K562 (cell line): ENCODE data around the gene ZNRF1. TPM values are rescaled to one million over a fixed set of nuclear protein-coding genes. Genes with fewer than 3 reads are reported as not detected.
A peak's percentile ranks its signal among the peaks of the same experiment; 100 is the strongest.

Experiments
- ATAC-seq: fragments of 200-7000 bp; cut with Tn5 transposase; 3 replicates; pipeline ENCODE4 v1.9.1; 2020; ENCODE audit warnings: moderate library complexity
- BruUV-seq: library from RNA; stranded (reverse); fragments of 400-500 nt; replicated peaks from 2 replicates; lab custom pipeline; 2021; lab: Mats Ljungman, UMichigan
- CTCF ChIA-PET: fragments of 300-600 bp; formaldehyde crosslinking; extraction: SDS; loops from one replicate; lab custom pipeline; 2021; ENCODE audit warnings: low intra/inter-chr PET ratio; lab: Yijun Ruan, JAX
- POLR2A ChIA-PET: fragments of 300-600, 350-650 bp; sonication (Branson Sonifier 250); formaldehyde crosslinking; extraction: SDS; loops from one replicate; lab custom pipeline; 2021; ENCODE audit warnings: antibody characterized with exemption, inconsistent platforms; lab: Yijun Ruan, JAX
- DNase-seq, 4 experiments: peaks; one replicate each; pipeline versions ENCODE4 v3.0.0 to v3.0.0-alpha.2; 2011 to 2018; ENCODE audit warnings: low spot score in 3 of 4, mixed read lengths in 3 of 4; ENCODE audit errors: extremely low read depth in 1 of 4
- FAIRE-seq: peaks from 2 replicates; lab custom pipeline; 2011; peaks lifted over from hg19 to GRCh38; lab: Jason Lieb, UNC
- H2AFZ ChIP-seq: 2 replicates; pipeline ENCODE4 v1.6.0; 2011; ENCODE audit warnings: low read depth, low read length, control low read depth, inconsistent platforms
- H3K27ac ChIP-seq: fragments of 200-600 bp; 3 replicates; pipeline ENCODE4 v1.8.0; 2011; ENCODE audit warnings: low read depth, mild to moderate bottlenecking, control low read depth, inconsistent platforms, low read length, moderate library complexity, mixed read lengths; ENCODE audit errors: extremely low read depth
- H3K27me3 ChIP-seq, 2 experiments: fragments of 300-600 bp in 1 of 2; 2 replicates in 1 of 2; 3 replicates in 1 of 2; pipeline versions ENCODE4 v1.6.0 to v1.8.0; 2011; ENCODE audit warnings: inconsistent platforms in 2 of 2, low read length in 2 of 2, mild to moderate bottlenecking in 1 of 2, mixed read lengths in 1 of 2, moderate library complexity in 1 of 2; ENCODE audit not compliant: control insufficient read depth in 2 of 2, insufficient read depth in 2 of 2
- H3K36me3 ChIP-seq: fragments of 300-600 bp; 3 replicates; pipeline ENCODE4 v1.8.0; 2011; ENCODE audit warnings: mild to moderate bottlenecking, low read length, inconsistent platforms; ENCODE audit not compliant: control insufficient read depth, insufficient read depth
- H3K4me1 ChIP-seq, 2 experiments: fragments of 200-600 bp in 1 of 2; replicated peaks in 1 of 2; 2 replicates in 1 of 2; 3 replicates in 1 of 2; pipeline versions ENCODE4 v1.5.1 to v1.8.0; 2011; ENCODE audit warnings: inconsistent platforms in 2 of 2, low read length in 2 of 2, mild to moderate bottlenecking in 1 of 2, mixed read lengths in 1 of 2, moderate library complexity in 1 of 2; ENCODE audit not compliant: control insufficient read depth in 2 of 2, insufficient read depth in 2 of 2
- H3K4me2 ChIP-seq: 2 replicates; pipeline ENCODE4 v1.6.1; 2011; ENCODE audit warnings: low read length, control low read depth, inconsistent platforms, mixed read lengths; ENCODE audit not compliant: insufficient read depth
- H3K4me3 ChIP-seq: fragments of 200-600 bp; sonication (generic), shearing (Covaris generic); 2 replicates; pipeline ENCODE4 v1.5.1; 2016; ENCODE audit warnings: control low read depth, inconsistent platforms
- H3K79me2 ChIP-seq: fragments of 200-600 bp; 3 replicates; pipeline ENCODE4 v1.8.0; 2011; ENCODE audit warnings: low read length, inconsistent platforms; ENCODE audit not compliant: control insufficient read depth, insufficient read depth
- H3K9ac ChIP-seq, 2 experiments: 2 replicates each; pipeline versions ENCODE4 v1.6.0 to v1.6.1; 2011; ENCODE audit warnings: low read depth in 2 of 2, low read length in 2 of 2, control low read depth in 1 of 2, inconsistent platforms in 1 of 2, mild to moderate bottlenecking in 1 of 2, mixed read lengths in 1 of 2; ENCODE audit not compliant: insufficient read depth in 1 of 2
- H3K9me1 ChIP-seq: one replicate; pipeline ENCODE4 v1.6.0; 2011; ENCODE audit warnings: inconsistent platforms, mild to moderate bottlenecking, low read length, moderate library complexity; ENCODE audit not compliant: control insufficient read depth, insufficient read depth
- H3K9me3 ChIP-seq: replicated peaks from 2 replicates; pipeline ENCODE4 v1.5.1; 2011; ENCODE audit warnings: low read depth, low read length, inconsistent platforms; ENCODE audit not compliant: control insufficient read depth, insufficient read depth
- H4K20me1 ChIP-seq: replicated peaks from 2 replicates; pipeline ENCODE4 v1.6.1; 2011; ENCODE audit warnings: low read length, inconsistent platforms, mixed read lengths; ENCODE audit not compliant: control insufficient read depth, insufficient read depth
- ARID1B ChIP-seq: fragments of 450-650 bp; IDR thresholded peaks from 2 replicates; pipeline ENCODE4 v1.6.1; 2016; ENCODE audit warnings: antibody characterized with exemption, mild to moderate bottlenecking, inconsistent platforms
- BRF1 ChIP-seq: IDR thresholded peaks from 3 replicates; pipeline ENCODE4 v1.6.1; 2011; ENCODE audit warnings: borderline replicate concordance, mild to moderate bottlenecking; ENCODE audit not compliant: insufficient read length; ENCODE audit errors: extremely low read depth
- CREBBP ChIP-seq: IDR thresholded peaks from one replicate; pipeline ENCODE4 v1.6.1; 2012; ENCODE audit warnings: low read depth, mild to moderate bottlenecking, control low read depth, inconsistent platforms, low read length
- DPF2 ChIP-seq: fragments of 450-650 bp; IDR thresholded peaks from 2 replicates; pipeline ENCODE4 v1.6.1; 2016
- E2F3 ChIP-seq: fragments of 250-450 bp; sonication (Bioruptor Pico); IDR thresholded peaks from 2 replicates; pipeline ENCODE4 v1.4.0; 2020; ENCODE audit warnings: mild to moderate bottlenecking
- ESRRA ChIP-seq: fragments of 450-650 bp; IDR thresholded peaks from 2 replicates; pipeline ENCODE4 v1.6.1; 2014; ENCODE audit warnings: low read depth, mild to moderate bottlenecking, moderate library complexity, borderline replicate concordance
- HDAC1 ChIP-seq, 2 experiments: fragments of 450-650 bp; IDR thresholded peaks; 2 replicates each; pipeline ENCODE4 v1.6.1; 2016 to 2017; ENCODE audit warnings: inconsistent platforms in 1 of 2, mild to moderate bottlenecking in 1 of 2, moderate library complexity in 1 of 2
- KDM1A ChIP-seq, 2 experiments: fragments of 450-650 bp; IDR thresholded peaks; 2 replicates each; pipeline ENCODE4 v1.6.1; 2016; ENCODE audit warnings: mild to moderate bottlenecking in 2 of 2
- PREB ChIP-seq: sonication (generic); formaldehyde crosslinking; IDR thresholded peaks from 2 replicates; pipeline ENCODE4 v1.8.1; 2023; ENCODE audit warnings: mild to moderate bottlenecking, missing genetic modification reagents
- ZBTB34 ChIP-seq: fragments of 250-450 bp; sonication (Bioruptor Pico); IDR thresholded peaks from 2 replicates; pipeline ENCODE4 v1.8.0; 2021; ENCODE audit warnings: mild to moderate bottlenecking, moderate library complexity
- ZNF12 ChIP-seq: sonication (generic); formaldehyde crosslinking; IDR thresholded peaks from 2 replicates; pipeline ENCODE4 v1.4.0; 2020; ENCODE audit warnings: mild to moderate bottlenecking, missing genetic modification reagents
- ZNF197 ChIP-seq: fragments of 200-800 bp; sonication (Bioruptor generic); IDR thresholded peaks from 2 replicates; pipeline ENCODE4 v1.6.1; 2016; ENCODE audit warnings: low read depth, missing genetic modification characterization, missing compliant biosample characterization
- ZNF224 ChIP-seq: sonication (generic); formaldehyde crosslinking; IDR thresholded peaks from 2 replicates; pipeline ENCODE4 v1.8.0; 2022; ENCODE audit warnings: mild to moderate bottlenecking, missing genetic modification reagents
- ZNF24 ChIP-seq: fragments of 450-650 bp; IDR thresholded peaks from 2 replicates; pipeline ENCODE4 v1.6.1; 2016
- ZNF449 ChIP-seq: fragments of 250-450 bp; sonication (Bioruptor Pico); IDR thresholded peaks from 2 replicates; pipeline ENCODE4 v1.8.0; 2022; ENCODE audit warnings: moderate library complexity, mild to moderate bottlenecking, inconsistent platforms
- ZNF561 ChIP-seq: fragments of 450-650 bp; formaldehyde crosslinking; conservative IDR thresholded peaks from 2 replicates; pipeline ENCODE4 v1.4.0; 2020; ENCODE audit warnings: mild to moderate bottlenecking, moderate library complexity
- ZNF830 ChIP-seq: fragments of 250-450 bp; sonication (Bioruptor Pico); IDR thresholded peaks from 2 replicates; pipeline ENCODE4 v1.5.0; 2021; ENCODE audit warnings: mild to moderate bottlenecking
- WGBS: fragments of 100-300 bp; shearing (Covaris generic); methylation state at CpG from one replicate; pipeline ENCODE4 v1.1.6; 2016; ENCODE audit warnings: low coverage, mixed read lengths; ENCODE audit not compliant: insufficient coverage; ENCODE audit errors: missing lambda C conversion rate; 5-methylcytosine and 5-hydroxymethylcytosine counted together
- in situ Hi-C: fragments of 300-500 bp; cut with MboI; formaldehyde crosslinking; loops from 4 replicates; pipeline ENCODE4 v1.15.0; 2018; ENCODE audit warnings: inconsistent platforms, mixed read lengths
- intact Hi-C: fragments of 100-400 bp; cut with micrococcal nuclease; formaldehyde crosslinking; loops from 2 replicates; pipeline ENCODE4 v1.14.2; 2022
- polyA plus RNA-seq, 8 experiments: library from polyadenylated mRNA; depleted of rRNA in 4 of 8; stranded (reverse) in 5 of 8; unstranded in 3 of 8; fragments of >200 nt; fragmentation: Nextera tagmentation in 2 of 8; fragmentation: Illumina TruSeq in 1 of 8; extraction: Ambion mirVana in 2 of 8; extraction: Trizol in 1 of 8; gene quantifications; 2 replicates each; pipeline versions ENCODE4 v1.2.1 to v1.2.3, GENCODE V29; 2011 to 2014; ENCODE audit warnings: inconsistent platforms in 1 of 8, missing spikeins in 1 of 8
- total RNA-seq, 7 experiments: library from RNA; depleted of rRNA in 6 of 7; stranded (reverse); fragments of >200 nt in 6 of 7; fragmentation: Illumina TruSeq in 2 of 7; extraction: Trizol in 2 of 7; gene quantifications; 2 replicates each; pipeline versions ENCODE4 v1.2.1 to v1.2.3, GENCODE V29; 2011 to 2021; ENCODE audit warnings: low replicate concordance in 1 of 7
- TF ChIP-seq, protein P1 (sequence below), 2 experiments: fragments of 450-650 bp in 1 of 2; sonication (generic) in 1 of 2; formaldehyde crosslinking in 1 of 2; IDR thresholded peaks in 1 of 2; conservative IDR thresholded peaks in 1 of 2; 2 replicates each; pipeline versions ENCODE4 v1.6.1 to v1.8.1; 2016 to 2023; ENCODE audit warnings: mild to moderate bottlenecking in 2 of 2, moderate library complexity in 2 of 2, inconsistent platforms in 1 of 2, missing genetic modification reagents in 1 of 2

The ZNRF1 gene
- total and polyA plus RNA-seq, 9 of the 15 experiments (the other 6 are each of a cell fraction or from before 2014, with no cell fraction given): 9.5 to 37.7 (median 20.0) TPM

GRCh38 chr16:75028544-75029135 lies 29.8 kb downstream of the ZNRF1 start:
- Histone ChIP-seq H3K4me1 (peaks cover 9 to 42% of the 10 kb centered on the region in 2 experiments; a peak in 4 of 5 replicates), H3K4me2 (no peak overlapping the region; the same call in 1 of the 2 replicates), H3K4me3 (no peak overlapping the region), H3K9ac (no peak overlapping the region), H3K27ac (0 out of 3 replicates have a peak overlapping the region, but pooled peaks have one; percentile 26), H3K36me3 (no peaks in the 10 kb centered on the region), H3K79me2 (peaks cover 85% of the 10 kb centered on the region), H3K9me3 (no peaks in the 10 kb centered on the region; the same call in 1 of the 2 replicates), H3K27me3 (no peaks in the 10 kb centered on the region), H2AFZ (no peak overlapping the region), H3K9me1 (no peaks in the 10 kb centered on the region), H4K20me1 (no peaks in the 10 kb centered on the region)
- intact Hi-C loops (no loop called here), in situ Hi-C loops (no loop called here)
- DNase-seq (no peak), ATAC-seq (no peak), FAIRE-seq (peak; percentile 26)
- CTCF ChIA-PET: no interaction called here
- BruUV-seq: no TSS peak
- 38% methylated on average over 4 of the region's 4 CpGs for WGBS
- POLR2A ChIA-PET: interaction anchor here (0.7 to 1.1 kb wide), 2 partner anchors 14 to 17 kb away, joined by 3 to 5 read pairs; no protein-coding TSS in a partner anchor
- TF ChIP-seq ZNF24 (no peak), ZNF830 (CRISPR knock-in tag) (no peak), KDM1A (IDR thresholded peaks at IDR 0.05) (peak in 1 of 2 experiments; percentile 27; a peak in 1 of 4 replicates), ARID1B (0 out of 2 replicates have a peak, but pooled peaks have one; percentile 12), PREB (CRISPR knock-in tag) (no peak), CREBBP (no peak), ZBTB34 (CRISPR knock-in tag) (no peak), ZNF561 (CRISPR knock-in tag) (no peak), ESRRA (no peak), ZNF224 (no peak), ZNF197 (CRISPR knock-in tag) (no peak), BRF1 (no peak), HDAC1 (IDR thresholded peaks at IDR 0.05) (no peak), DPF2 (peak; percentile 33; the same call in 1 of the 2 replicates), ZNF12 (no peak), E2F3 (CRISPR knock-in tag) (no peak), ZNF449 (no peak)
- TF ChIP-seq, protein P1, sequence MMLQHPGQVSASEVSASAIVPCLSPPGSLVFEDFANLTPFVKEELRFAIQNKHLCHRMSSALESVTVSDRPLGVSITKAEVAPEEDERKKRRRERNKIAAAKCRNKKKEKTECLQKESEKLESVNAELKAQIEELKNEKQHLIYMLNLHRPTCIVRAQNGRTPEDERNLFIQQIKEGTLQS (IDR thresholded peaks at IDR 0.05): no peak
- TF ChIP-seq, protein P1 (CRISPR knock-in tag; conservative IDR thresholded peaks at IDR 0.05): no peak
